ENCODE measurements around the gene OXA1L.
"Not testable (repeated sequence)": the region's sequence is repeated elsewhere in the genome, so short reads cannot be mapped to it uniquely, and the experiment has no call there.

OXA1L gene

GRCh38 chr14:22733829-22734228 is 32.7 kb upstream of the OXA1L start:
- Histone ChIP-seq H3K4me1 (ENCODE audit: insufficient read depth, insufficient read length) (no peaks in the 10 kb centered on the region), H3K9me3 (ENCODE audit: insufficient read depth, low read length) (no peaks in the 10 kb centered on the region; the same call in 1 of the 2 replicates), H3K9ac (ENCODE audit: insufficient read length, low read depth) (no peak overlapping the region), H3K27me3 (ENCODE audit: insufficient read depth, insufficient read length) (no peaks in the 10 kb centered on the region), H3K4me3 (ENCODE audit: insufficient read length, low read depth) (no peak overlapping the region), H3K36me3 (ENCODE audit: insufficient read depth, insufficient read length, low read length) (no peaks in the 10 kb centered on the region)
- no peak for TF ChIP-seq YY1 (IDR thresholded peaks at IDR 0.05; ENCODE audit: insufficient read depth, insufficient read length)
- TF ChIP-seq SUZ12 (IDR thresholded peaks at IDR 0.05; ENCODE audit: extremely low read depth, insufficient read depth, insufficient read length): no peak
- TF ChIP-seq ZNF274 (IDR thresholded peaks at IDR 0.05; ENCODE audit: low read depth, low read length): no peak
- DNase-seq (ENCODE audit: low read depth, low spot score): no peak

GRCh38 chr14:22735096-22735495 is 31.4 kb upstream of the OXA1L start:
- H3K4me1 ChIP-seq (ENCODE audit: insufficient read depth, insufficient read length): no peaks in the 10 kb centered on the region
- DNase-seq (ENCODE audit: low read depth, low spot score): no peak
- TF ChIP-seq SUZ12 (IDR thresholded peaks at IDR 0.05; ENCODE audit: extremely low read depth, insufficient read depth, insufficient read length): no peak
- TF ChIP-seq YY1 (IDR thresholded peaks at IDR 0.05; ENCODE audit: insufficient read depth, insufficient read length): no peak
- TF ChIP-seq ZNF274 (IDR thresholded peaks at IDR 0.05; ENCODE audit: low read depth, low read length): no peak

GRCh38 chr14:22736384-22736783 is 30.1 kb upstream of the OXA1L start:
- H3K4me1 ChIP-seq (ENCODE audit: insufficient read depth, insufficient read length); H3K9me3 ChIP-seq (ENCODE audit: insufficient read depth, low read length); DNase-seq (ENCODE audit: low read depth, low spot score); H3K4me3 ChIP-seq (ENCODE audit: insufficient read length, low read depth); H3K27me3 ChIP-seq (ENCODE audit: insufficient read depth, insufficient read length); H3K36me3 ChIP-seq (ENCODE audit: insufficient read depth, insufficient read length, low read length); H3K9ac ChIP-seq (ENCODE audit: insufficient read length, low read depth): not testable (repeated sequence)

More at GRCh38 chr14:22735096-22735495, 31.4 kb upstream of the OXA1L start:
- H3K9me3 ChIP-seq (ENCODE audit: insufficient read depth, low read length): no peaks in the 10 kb centered on the region; the same call in 1 of the 2 replicates
- no peaks in the 10 kb centered on the region for H3K27me3 ChIP-seq (ENCODE audit: insufficient read depth, insufficient read length)
- no peaks in the 10 kb centered on the region for H3K36me3 ChIP-seq (ENCODE audit: insufficient read depth, insufficient read length, low read length)
- no peak overlapping the region for H3K4me3 ChIP-seq (ENCODE audit: insufficient read length, low read depth)
- no peak overlapping the region for H3K9ac ChIP-seq (ENCODE audit: insufficient read length, low read depth)

GRCh38 chr14:22737052-22737451 is 29.4 kb upstream of the OXA1L start:
- Histone ChIP-seq H3K4me1 (ENCODE audit: insufficient read depth, insufficient read length) (no peaks in the 10 kb centered on the region), H3K4me3 (ENCODE audit: insufficient read length, low read depth) (no peak overlapping the region), H3K9ac (ENCODE audit: insufficient read length, low read depth) (no peak overlapping the region), H3K9me3 (ENCODE audit: insufficient read depth, low read length) (no peaks in the 10 kb centered on the region; the same call in 1 of the 2 replicates), H3K36me3 (ENCODE audit: insufficient read depth, insufficient read length, low read length) (no peaks in the 10 kb centered on the region), H3K27me3 (ENCODE audit: insufficient read depth, insufficient read length) (no peaks in the 10 kb centered on the region)
- DNase-seq (ENCODE audit: low read depth, low spot score): no peak
- TF ChIP-seq YY1 (IDR thresholded peaks at IDR 0.05; ENCODE audit: insufficient read depth, insufficient read length): no peak
- TF ChIP-seq ZNF274 (IDR thresholded peaks at IDR 0.05; ENCODE audit: low read depth, low read length): no peak
- no peak for TF ChIP-seq SUZ12 (IDR thresholded peaks at IDR 0.05; ENCODE audit: extremely low read depth, insufficient read depth, insufficient read length)

GRCh38 chr14:22739423-22739822 is 27.1 kb upstream of the OXA1L start:
- DNase-seq (ENCODE audit: low read depth, low spot score): no peak
- H3K4me3 ChIP-seq (ENCODE audit: insufficient read length, low read depth): no peak overlapping the region
- H3K4me1 ChIP-seq (ENCODE audit: insufficient read depth, insufficient read length): no peaks in the 10 kb centered on the region
- TF ChIP-seq SUZ12 (IDR thresholded peaks at IDR 0.05; ENCODE audit: extremely low read depth, insufficient read depth, insufficient read length): no peak
- no peak for TF ChIP-seq ZNF274 (IDR thresholded peaks at IDR 0.05; ENCODE audit: low read depth, low read length)
- TF ChIP-seq YY1 (IDR thresholded peaks at IDR 0.05; ENCODE audit: insufficient read depth, insufficient read length): no peak
- H3K36me3 ChIP-seq (ENCODE audit: insufficient read depth, insufficient read length, low read length): no peaks in the 10 kb centered on the region
- H3K27me3 ChIP-seq (ENCODE audit: insufficient read depth, insufficient read length): no peaks in the 10 kb centered on the region
- H3K9ac ChIP-seq (ENCODE audit: insufficient read length, low read depth): no peak overlapping the region
- H3K9me3 ChIP-seq (ENCODE audit: insufficient read depth, low read length): no peaks in the 10 kb centered on the region; the same call in 1 of the 2 replicates

- H3K4me3 ChIP-seq (ENCODE audit: insufficient read length, low read depth): no peak overlapping the region
- H3K9ac ChIP-seq (ENCODE audit: insufficient read length, low read depth): no peak overlapping the region
- H3K27me3 ChIP-seq (ENCODE audit: insufficient read depth, insufficient read length): no peaks in the 10 kb centered on the region
- no peaks in the 10 kb centered on the region for H3K4me1 ChIP-seq (ENCODE audit: insufficient read depth, insufficient read length)
- H3K36me3 ChIP-seq (ENCODE audit: insufficient read depth, insufficient read length, low read length): no peaks in the 10 kb centered on the region
- TF ChIP-seq ZNF274 (IDR thresholded peaks at IDR 0.05; ENCODE audit: low read depth, low read length): no peak
- no peak for TF ChIP-seq SUZ12 (IDR thresholded peaks at IDR 0.05; ENCODE audit: extremely low read depth, insufficient read depth, insufficient read length)
- no peak for TF ChIP-seq YY1 (IDR thresholded peaks at IDR 0.05; ENCODE audit: insufficient read depth, insufficient read length)
- no peak for DNase-seq (ENCODE audit: low read depth, low spot score)
- no peaks in the 10 kb centered on the region; the same call in 1 of the 2 replicates for H3K9me3 ChIP-seq (ENCODE audit: insufficient read depth, low read length)
Measured at GRCh38 chr14:22740020-22740419, 26.5 kb upstream of the OXA1L start.

- Histone ChIP-seq H3K9me3 (ENCODE audit: insufficient read depth, low read length) (no peaks in the 10 kb centered on the region), H3K4me1 (ENCODE audit: insufficient read depth, insufficient read length) (peaks cover 2% of the 10 kb centered on the region), H3K36me3 (ENCODE audit: insufficient read depth, insufficient read length, low read length) (no peaks in the 10 kb centered on the region), H3K27me3 (ENCODE audit: insufficient read depth, insufficient read length) (no peaks in the 10 kb centered on the region), H3K4me3 (ENCODE audit: insufficient read length, low read depth) (no peak overlapping the region), H3K9ac (ENCODE audit: insufficient read length, low read depth) (no peak overlapping the region)
- TF ChIP-seq ZNF274 (IDR thresholded peaks at IDR 0.05; ENCODE audit: low read depth, low read length) (no peak), SUZ12 (IDR thresholded peaks at IDR 0.05; ENCODE audit: extremely low read depth, insufficient read depth, insufficient read length) (no peak), YY1 (IDR thresholded peaks at IDR 0.05; ENCODE audit: insufficient read depth, insufficient read length) (no peak)
- no peak for DNase-seq (ENCODE audit: low read depth, low spot score)
Measured at GRCh38 chr14:22747769-22748168, 18.7 kb upstream of the OXA1L start.

- no peaks in the 10 kb centered on the region for H3K27me3 ChIP-seq (ENCODE audit: insufficient read depth, insufficient read length)
- TF ChIP-seq ZNF274 (IDR thresholded peaks at IDR 0.05; ENCODE audit: low read depth, low read length) (no peak), YY1 (IDR thresholded peaks at IDR 0.05; ENCODE audit: insufficient read depth, insufficient read length) (no peak), SUZ12 (IDR thresholded peaks at IDR 0.05; ENCODE audit: extremely low read depth, insufficient read depth, insufficient read length) (no peak)
- no peaks in the 10 kb centered on the region for H3K36me3 ChIP-seq (ENCODE audit: insufficient read depth, insufficient read length, low read length)
- H3K4me3 ChIP-seq (ENCODE audit: insufficient read length, low read depth): no peak overlapping the region
- no peaks in the 10 kb centered on the region for H3K9me3 ChIP-seq (ENCODE audit: insufficient read depth, low read length)
- peaks cover 2% of the 10 kb centered on the region for H3K4me1 ChIP-seq (ENCODE audit: insufficient read depth, insufficient read length)
- H3K9ac ChIP-seq (ENCODE audit: insufficient read length, low read depth): no peak overlapping the region
- no peak for DNase-seq (ENCODE audit: low read depth, low spot score)
Measured at GRCh38 chr14:22748206-22748605, 18.3 kb upstream of the OXA1L start.
